Measurements from ENCODE around the gene ARHGEF33. TPM values are rescaled to one million over a fixed set of nuclear protein-coding genes. Genes with fewer than 3 reads are reported as not detected.

The ARHGEF33 gene
- total and polyA plus RNA-seq, 3 donors from 2014 or later, result 5.9 to 16.7 (median 6.2) TPM

DNA sequence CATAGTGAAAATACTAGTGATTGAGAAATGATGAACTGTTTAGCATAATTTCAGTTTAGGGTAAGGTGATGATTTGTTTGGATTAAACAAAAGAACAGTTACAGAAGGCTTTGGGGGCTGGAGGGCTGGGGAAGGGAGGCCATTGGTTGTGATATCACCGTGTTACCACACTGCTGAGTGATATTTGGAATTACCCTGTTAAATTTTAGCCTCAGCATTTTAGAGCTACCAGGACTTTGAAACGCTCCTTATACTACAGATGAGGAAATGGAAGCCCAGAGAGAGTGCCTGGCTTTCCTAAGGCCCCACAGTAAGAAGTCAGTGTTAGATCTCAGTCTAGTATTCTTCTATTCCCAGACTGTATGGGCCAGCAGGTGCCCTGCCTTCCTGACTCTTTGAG, 15.6 kb downstream of the ARHGEF33 start:
- no peaks in the 10 kb centered on the region for H3K4me1 ChIP-seq
- TF ChIP-seq POLR2A (IDR thresholded peaks at IDR 0.05), result no peak
- TF ChIP-seq, protein P1, sequence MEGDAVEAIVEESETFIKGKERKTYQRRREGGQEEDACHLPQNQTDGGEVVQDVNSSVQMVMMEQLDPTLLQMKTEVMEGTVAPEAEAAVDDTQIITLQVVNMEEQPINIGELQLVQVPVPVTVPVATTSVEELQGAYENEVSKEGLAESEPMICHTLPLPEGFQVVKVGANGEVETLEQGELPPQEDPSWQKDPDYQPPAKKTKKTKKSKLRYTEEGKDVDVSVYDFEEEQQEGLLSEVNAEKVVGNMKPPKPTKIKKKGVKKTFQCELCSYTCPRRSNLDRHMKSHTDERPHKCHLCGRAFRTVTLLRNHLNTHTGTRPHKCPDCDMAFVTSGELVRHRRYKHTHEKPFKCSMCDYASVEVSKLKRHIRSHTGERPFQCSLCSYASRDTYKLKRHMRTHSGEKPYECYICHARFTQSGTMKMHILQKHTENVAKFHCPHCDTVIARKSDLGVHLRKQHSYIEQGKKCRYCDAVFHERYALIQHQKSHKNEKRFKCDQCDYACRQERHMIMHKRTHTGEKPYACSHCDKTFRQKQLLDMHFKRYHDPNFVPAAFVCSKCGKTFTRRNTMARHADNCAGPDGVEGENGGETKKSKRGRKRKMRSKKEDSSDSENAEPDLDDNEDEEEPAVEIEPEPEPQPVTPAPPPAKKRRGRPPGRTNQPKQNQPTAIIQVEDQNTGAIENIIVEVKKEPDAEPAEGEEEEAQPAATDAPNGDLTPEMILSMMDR (IDR thresholded peaks at IDR 0.05), result no peak
- no peaks in the 10 kb centered on the region for H3K27me3 ChIP-seq
- no peaks in the 10 kb centered on the region for H3K36me3 ChIP-seq (ENCODE audit: low read depth, missing control alignments)
- H3K27ac ChIP-seq, result no peak overlapping the region
- H3K9me3 ChIP-seq, result no peaks in the 10 kb centered on the region
- 93 to 100% methylated on average over 2 of the region's 2 CpGs for WGBS, 2 donors
- H3K4me3 ChIP-seq, result no peak overlapping the region
- no peak for DNase-seq
- intact Hi-C loops (cut with DNase I; ENCODE audit: low total_unique reads), result no loop called here

DNA sequence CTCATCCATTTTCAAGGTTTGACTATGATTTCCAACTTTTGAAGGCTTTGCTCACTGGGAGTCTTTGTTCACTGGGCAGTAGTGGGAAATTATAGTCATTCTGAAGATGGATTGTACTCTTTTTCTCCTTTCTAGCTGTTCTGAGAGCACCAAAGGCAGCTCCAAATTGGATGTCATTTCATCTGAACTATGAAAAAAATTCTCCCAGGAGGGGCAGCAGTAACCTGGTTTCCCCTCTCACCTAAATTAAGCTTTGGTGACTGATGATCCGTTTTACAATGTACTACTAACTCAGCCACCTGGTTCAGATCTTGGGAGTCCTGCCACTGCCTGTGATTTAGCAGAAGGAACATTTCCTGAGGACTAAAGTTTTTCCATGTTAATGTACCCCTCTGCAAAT, 17.6 kb downstream of the ARHGEF33 start:
- WGBS, 2 donors, result 64% methylated on average over 1 of the region's 1 CpG
- H3K4me1 ChIP-seq, result no peaks in the 10 kb centered on the region
- H3K4me3 ChIP-seq, result no peak overlapping the region
- DNase-seq, result no peak
- intact Hi-C loops (cut with DNase I; ENCODE audit: low total_unique reads), result no loop called here
- no peaks in the 10 kb centered on the region for H3K36me3 ChIP-seq (ENCODE audit: low read depth, missing control alignments)
- no peaks in the 10 kb centered on the region for H3K27me3 ChIP-seq
- TF ChIP-seq POLR2A (IDR thresholded peaks at IDR 0.05), result no peak
- TF ChIP-seq, protein P1 (IDR thresholded peaks at IDR 0.05), result no peak
- H3K9me3 ChIP-seq, result no peaks in the 10 kb centered on the region
- H3K27ac ChIP-seq, result no peak overlapping the region

DNA sequence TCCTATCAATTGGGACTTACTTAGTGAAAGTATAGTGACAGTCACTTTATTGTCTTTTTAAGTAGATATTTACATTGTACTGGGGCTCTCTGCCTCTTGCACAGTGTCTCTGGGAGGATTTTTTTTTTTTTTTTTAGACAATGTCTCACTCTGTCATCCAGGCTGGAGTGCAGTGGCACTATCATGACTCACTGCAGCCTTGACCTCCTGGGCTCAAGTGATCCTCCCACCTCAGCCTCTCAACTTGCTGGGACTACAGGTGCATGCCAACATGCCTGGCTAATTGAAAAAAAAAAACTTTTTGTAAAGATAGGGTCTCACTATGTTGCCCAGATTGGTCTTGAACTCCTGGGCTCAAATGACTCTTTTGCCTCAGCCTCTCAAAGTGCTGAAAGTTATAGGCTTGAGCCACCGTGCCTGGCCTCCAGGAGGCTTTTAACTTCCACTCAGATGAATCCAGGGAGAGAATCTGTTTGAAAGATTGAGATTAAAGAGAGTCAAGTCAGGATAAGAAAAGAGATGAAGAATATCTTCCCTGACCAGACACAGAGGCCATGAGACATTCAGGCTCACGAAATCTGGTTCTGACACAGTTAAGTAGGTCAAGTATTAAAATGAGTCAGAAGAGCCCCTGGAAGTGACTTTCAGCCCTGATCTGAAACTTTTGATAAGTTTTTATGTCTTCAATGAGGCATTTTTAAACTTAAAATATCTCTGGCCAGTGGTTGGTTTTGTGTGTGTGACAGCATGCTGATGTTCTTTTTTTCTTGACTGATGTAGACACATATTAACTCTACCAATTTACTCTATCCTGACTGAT, 18.3 kb downstream of the ARHGEF33 start:
- Histone ChIP-seq H3K4me1 (no peaks in the 10 kb centered on the region), H3K27ac (no peak overlapping the region), H3K4me3 (no peak overlapping the region), H3K36me3 (ENCODE audit: low read depth, missing control alignments) (no peaks in the 10 kb centered on the region), H3K27me3 (no peaks in the 10 kb centered on the region), H3K9me3 (no peaks in the 10 kb centered on the region)
- intact Hi-C loops (cut with DNase I; ENCODE audit: low total_unique reads), result no loop called here
- TF ChIP-seq POLR2A (IDR thresholded peaks at IDR 0.05), result no peak
- TF ChIP-seq, protein P1 (IDR thresholded peaks at IDR 0.05), result no peak
- peak; percentile 21 for DNase-seq
- 56 to 60% methylated on average over 2 of the region's 2 CpGs for WGBS, 2 donors

DNA sequence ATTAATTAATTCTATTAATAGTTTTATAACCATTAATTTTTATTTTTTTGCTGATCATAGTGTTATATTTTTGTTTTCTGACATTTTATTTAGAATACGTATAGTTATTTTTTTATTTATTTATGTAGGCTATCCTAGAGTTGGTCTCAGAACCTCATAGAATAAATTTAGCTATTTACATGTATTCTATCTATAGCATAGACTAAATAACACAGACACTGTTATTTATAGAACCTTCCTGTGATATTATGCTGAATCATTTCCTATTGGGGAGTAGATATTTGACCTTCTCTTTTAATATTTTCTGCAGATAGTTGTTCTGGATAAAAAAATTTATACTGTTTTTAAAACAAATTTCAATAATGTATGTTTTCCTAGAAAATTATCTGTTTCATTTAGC, 20.2 kb downstream of the ARHGEF33 start:
- no peaks in the 10 kb centered on the region for H3K9me3 ChIP-seq
- no peak overlapping the region for H3K4me3 ChIP-seq
- no peaks in the 10 kb centered on the region for H3K4me1 ChIP-seq
- H3K27me3 ChIP-seq, result no peaks in the 10 kb centered on the region
- H3K27ac ChIP-seq, result no peak overlapping the region
- H3K36me3 ChIP-seq (ENCODE audit: low read depth, missing control alignments), result no peaks in the 10 kb centered on the region
- WGBS, 2 donors, result 95 to 97% methylated on average over 1 of the region's 1 CpG
- DNase-seq, result no peak
- intact Hi-C loops (cut with DNase I; ENCODE audit: low total_unique reads), result no loop called here
- no peak for TF ChIP-seq POLR2A (IDR thresholded peaks at IDR 0.05)

DNA sequence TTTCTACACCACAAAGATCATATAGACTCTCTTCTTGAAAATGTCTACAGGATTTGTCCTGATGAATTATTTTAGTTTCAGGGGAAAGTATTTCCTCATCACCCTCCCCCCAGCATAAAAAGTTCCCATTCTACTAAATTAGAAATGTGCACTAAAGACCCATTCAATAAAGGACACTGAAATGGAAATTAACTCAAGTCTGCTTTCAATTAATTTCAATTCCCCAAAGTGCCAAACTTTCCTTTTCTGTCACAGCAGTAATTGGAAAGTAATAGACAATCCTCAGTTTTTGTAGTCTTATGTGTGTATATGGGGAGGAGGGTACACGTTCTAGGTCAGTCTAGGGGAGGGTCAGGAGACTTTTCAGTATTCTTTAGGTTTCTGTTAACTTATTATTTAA, 21.5 kb downstream of the ARHGEF33 start:
- no peaks in the 10 kb centered on the region for H3K27me3 ChIP-seq
- H3K9me3 ChIP-seq, result no peaks in the 10 kb centered on the region
- H3K4me3 ChIP-seq, result no peak overlapping the region
- H3K4me1 ChIP-seq, result no peaks in the 10 kb centered on the region
- no peak for TF ChIP-seq POLR2A (IDR thresholded peaks at IDR 0.05)
- TF ChIP-seq, protein P1 (IDR thresholded peaks at IDR 0.05), result no peak
- 88 to 96% methylated on average over 1 of the region's 1 CpG for WGBS, 2 donors
- DNase-seq, result no peak
- no peaks in the 10 kb centered on the region for H3K36me3 ChIP-seq (ENCODE audit: low read depth, missing control alignments)
- no peak overlapping the region for H3K27ac ChIP-seq
- intact Hi-C loops (cut with DNase I; ENCODE audit: low total_unique reads), result no loop called here

All from testis (tissue), 3 donors.